ENCODE data around the gene LRMDA. TPM values are rescaled to one million over a fixed set of nuclear protein-coding genes. Genes with fewer than 3 reads are reported as not detected.

LRMDA gene
- total RNA-seq, 2 donors from 2014 or later: 9.6 to 12.6 TPM

- Histone ChIP-seq H3K27ac (no peak overlapping the region), H3K9me3 (no peaks in the 10 kb centered on the region), H3K4me1 (replicated peaks) (no peaks in the 10 kb centered on the region), H3K36me3 (no peaks in the 10 kb centered on the region), H3K27me3 (replicated peaks; ENCODE audit: insufficient read depth) (no peaks in the 10 kb centered on the region), H3K4me3 (no peak overlapping the region)
- TF ChIP-seq POLR2AphosphoS5 (IDR thresholded peaks at IDR 0.05): no peak
- TF ChIP-seq POLR2A (IDR thresholded peaks at IDR 0.05): no peak
- TF ChIP-seq CTCF (IDR thresholded peaks at IDR 0.05): no peak
- intact Hi-C loops (cut with DNase I): no loop called here
- no peak for DNase-seq (ENCODE audit: low spot score)
- WGBS: 100% methylated on average over 2 of the region's 2 CpGs
Observed at GRCh38 chr10:76020630-76021029, 589.2 kb downstream of the LRMDA start.

DNA sequence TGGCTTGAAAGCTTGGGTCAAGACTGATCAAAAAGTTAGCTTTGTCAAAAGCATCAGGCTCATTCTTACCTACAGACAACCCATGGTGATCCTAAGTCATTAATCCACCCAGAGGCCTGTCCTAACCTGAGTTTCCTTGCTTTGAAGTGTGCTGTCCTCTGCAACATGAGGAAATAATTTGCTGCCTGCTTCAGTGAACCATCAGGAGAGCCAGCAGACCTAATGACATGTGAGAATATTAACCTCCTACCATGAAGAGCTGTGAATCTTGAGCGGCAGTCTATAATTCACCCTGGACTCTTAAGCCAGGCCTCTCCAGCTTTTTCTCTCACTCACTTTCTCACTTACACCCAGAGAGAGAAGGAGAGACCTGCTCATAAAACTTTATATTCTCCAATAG, 590.0 kb downstream of the LRMDA start:
- H3K4me3 ChIP-seq: no peak overlapping the region
- H3K4me1 ChIP-seq (replicated peaks): no peaks in the 10 kb centered on the region
- no peaks in the 10 kb centered on the region for H3K27me3 ChIP-seq (replicated peaks; ENCODE audit: insufficient read depth)
- no peak for DNase-seq (ENCODE audit: low spot score)
- intact Hi-C loops (cut with DNase I): no loop called here
- WGBS: 86% methylated on average over 1 of the region's 1 CpG
- H3K36me3 ChIP-seq: no peaks in the 10 kb centered on the region
- no peaks in the 10 kb centered on the region for H3K9me3 ChIP-seq
- TF ChIP-seq CTCF (IDR thresholded peaks at IDR 0.05): no peak
- no peak for TF ChIP-seq POLR2A (IDR thresholded peaks at IDR 0.05)
- H3K27ac ChIP-seq: no peak overlapping the region

DNA sequence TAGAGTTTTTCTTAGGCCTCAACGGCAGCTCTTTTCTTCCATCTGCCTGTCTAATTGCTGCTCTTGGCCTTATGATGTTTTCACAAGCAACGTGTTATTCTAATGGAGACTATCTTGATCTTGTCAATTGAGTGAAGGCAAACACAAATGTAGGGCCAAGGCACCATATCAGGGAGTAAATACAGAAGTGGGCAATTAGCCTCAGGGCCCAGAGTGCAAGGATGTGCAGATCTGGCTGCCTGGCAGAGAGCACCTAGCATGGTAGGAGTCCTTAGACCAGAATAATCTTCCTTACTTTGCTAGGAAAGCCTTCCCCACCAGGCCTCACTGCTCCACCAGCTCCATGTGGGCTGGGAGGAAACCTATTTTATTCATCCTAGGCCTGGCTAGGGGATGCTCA, 590.9 kb downstream of the LRMDA start:
- H3K36me3 ChIP-seq: no peaks in the 10 kb centered on the region
- no peaks in the 10 kb centered on the region for H3K9me3 ChIP-seq
- no peak for DNase-seq (ENCODE audit: low spot score)
- H3K27me3 ChIP-seq (replicated peaks; ENCODE audit: insufficient read depth): no peaks in the 10 kb centered on the region
- intact Hi-C loops (cut with DNase I): no loop called here
- H3K4me3 ChIP-seq: no peak overlapping the region
- no peaks in the 10 kb centered on the region for H3K4me1 ChIP-seq (replicated peaks)
- WGBS: 67% methylated on average over 2 of the region's 2 CpGs
- no peak overlapping the region for H3K27ac ChIP-seq
- TF ChIP-seq POLR2AphosphoS5 (IDR thresholded peaks at IDR 0.05) (no peak), POLR2A (IDR thresholded peaks at IDR 0.05) (no peak), CTCF (IDR thresholded peaks at IDR 0.05) (no peak)

DNA sequence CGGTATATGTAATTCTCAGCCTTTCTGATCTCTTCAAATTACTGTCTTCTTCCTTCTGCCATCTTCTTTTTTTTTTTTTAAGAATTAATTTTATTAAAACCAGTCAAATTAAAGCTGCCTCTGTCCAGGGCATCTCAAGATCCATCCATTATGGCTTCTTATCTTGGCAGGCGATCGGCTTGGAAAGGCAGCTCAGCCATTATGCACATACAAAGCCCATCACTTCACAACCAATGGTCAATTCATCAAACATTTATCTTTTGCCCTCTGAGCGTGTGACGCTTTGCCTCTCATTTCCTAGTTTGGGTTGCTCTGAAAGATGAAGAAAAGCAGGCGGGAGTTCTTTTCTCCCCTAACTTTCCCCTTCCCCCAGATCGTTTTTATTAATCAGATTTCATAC, 591.6 kb downstream of the LRMDA start:
- no peaks in the 10 kb centered on the region for H3K27me3 ChIP-seq (replicated peaks; ENCODE audit: insufficient read depth)
- no peaks in the 10 kb centered on the region for H3K36me3 ChIP-seq
- DNase-seq (ENCODE audit: low spot score): no peak
- H3K4me3 ChIP-seq: no peak overlapping the region
- TF ChIP-seq POLR2A (IDR thresholded peaks at IDR 0.05): no peak
- no peak for TF ChIP-seq CTCF (IDR thresholded peaks at IDR 0.05)
- TF ChIP-seq POLR2AphosphoS5 (IDR thresholded peaks at IDR 0.05): no peak
- intact Hi-C loops (cut with DNase I): no loop called here
- no peaks in the 10 kb centered on the region for H3K9me3 ChIP-seq
- WGBS: 85% methylated on average over 7 of the region's 7 CpGs
- no peaks in the 10 kb centered on the region for H3K4me1 ChIP-seq (replicated peaks)
- H3K27ac ChIP-seq: no peak overlapping the region

DNA sequence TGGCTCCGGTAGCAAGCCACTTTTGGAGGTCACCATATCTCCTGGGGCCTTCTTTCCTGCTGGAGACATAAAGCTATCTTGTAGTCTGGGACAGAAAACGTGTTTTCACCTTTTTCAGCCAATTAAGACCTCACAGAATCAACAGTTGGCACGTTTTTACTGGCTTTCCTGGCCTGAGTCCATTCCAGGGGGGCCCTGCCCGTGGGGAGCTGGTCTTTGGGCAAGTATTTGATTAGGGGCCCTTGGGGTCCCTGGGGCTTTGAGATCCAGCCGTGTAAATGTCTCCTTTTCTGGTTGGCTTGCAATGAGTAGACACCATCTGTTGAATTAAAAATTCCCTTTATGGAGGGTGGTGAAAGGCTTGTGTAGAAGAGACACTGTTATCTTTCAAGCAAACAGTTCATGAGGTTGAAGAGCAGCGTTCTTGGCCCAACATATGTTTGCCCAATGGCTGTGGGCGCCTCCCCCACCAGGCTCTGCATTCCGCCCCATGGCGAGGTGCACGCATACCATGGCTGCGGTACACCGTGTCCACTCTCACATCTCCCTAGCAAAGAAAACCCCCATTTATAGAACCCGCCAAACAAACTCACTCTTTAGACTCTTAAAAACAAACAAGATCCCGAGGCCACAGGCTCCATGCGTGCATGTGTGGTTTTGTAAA, 593.2 kb downstream of the LRMDA start:
- no peak for TF ChIP-seq POLR2AphosphoS5 (IDR thresholded peaks at IDR 0.05)
- no peak for TF ChIP-seq POLR2A (IDR thresholded peaks at IDR 0.05)
- TF ChIP-seq CTCF (IDR thresholded peaks at IDR 0.05): no peak
- WGBS: 82% methylated on average over 15 of the region's 15 CpGs
- intact Hi-C loops (cut with DNase I): no loop called here
- H3K27ac ChIP-seq: no peak overlapping the region
- H3K4me3 ChIP-seq: no peak overlapping the region
- no peaks in the 10 kb centered on the region for H3K27me3 ChIP-seq (replicated peaks; ENCODE audit: insufficient read depth)
- H3K9me3 ChIP-seq: no peaks in the 10 kb centered on the region
- no peaks in the 10 kb centered on the region for H3K36me3 ChIP-seq
- H3K4me1 ChIP-seq (replicated peaks): no peaks in the 10 kb centered on the region
- no peak for DNase-seq (ENCODE audit: low spot score)
